IPS-18a (cell line): ENCODE data around the gene PCDHGA10.
"Not testable (repeated sequence)": the region's sequence is repeated elsewhere in the genome, so short reads cannot be mapped to it uniquely, and the experiment has no call there.

Experiments used
- H3K27ac ChIP-seq: one replicate; pipeline ENCODE4 v1.5.1; 2013; ENCODE audit warnings: low read length
- H3K27me3 ChIP-seq: one replicate; pipeline ENCODE4 v1.6.1; 2013; ENCODE audit warnings: mild to moderate bottlenecking, low read length; ENCODE audit not compliant: control insufficient read depth, insufficient read depth
- H3K36me3 ChIP-seq: one replicate; pipeline ENCODE4 v1.6.1; 2013; ENCODE audit warnings: low read depth, low read length; ENCODE audit not compliant: control insufficient read depth
- H3K4me1 ChIP-seq: one replicate; pipeline ENCODE4 v1.6.1; 2013; ENCODE audit warnings: low read depth, low read length; ENCODE audit not compliant: control insufficient read depth
- H3K4me3 ChIP-seq: one replicate; pipeline ENCODE4 v1.5.1; 2013; ENCODE audit warnings: low read length
- H3K9ac ChIP-seq: one replicate; pipeline ENCODE4 v1.6.1; 2013; ENCODE audit warnings: mild to moderate bottlenecking, low read length, moderate library complexity
- H3K9me3 ChIP-seq: one replicate; pipeline ENCODE4 v1.6.1; 2013; ENCODE audit warnings: low read depth, low read length; ENCODE audit not compliant: control insufficient read depth

Gene PCDHGA10

GRCh38 chr5:141412854-141413539 lies at the start of gene PCDHGA10:
Gene PCDHGA10 (plus strand): TSS chr5:141412987. CDS start chr5:141413176, 189 bp downstream.
- Histone ChIP-seq H3K4me3 (peak within 1 kb of the TSS; percentile 28), H3K27ac (no peak within 1 kb of the TSS), H3K9me3 (peaks cover 6% of the 10 kb centered on the region), H3K27me3 (peaks cover 11% of the 10 kb centered on the region), H3K9ac (peak within 1 kb of the TSS; percentile 17), H3K4me1 (no peaks in the 10 kb centered on the region), H3K36me3 (no peaks in the 10 kb centered on the region)

- Histone ChIP-seq H3K9ac (no peak within 1 kb of the TSS), H3K27ac (no peak within 1 kb of the TSS), H3K9me3 (peaks cover 35% of the 10 kb centered on the region), H3K4me1 (no peaks in the 10 kb centered on the region), H3K36me3 (no peaks in the 10 kb centered on the region), H3K27me3 (no peaks in the 10 kb centered on the region), H3K4me3 (no peak within 1 kb of the TSS)
These were observed 48.7 kb upstream of the PCDHGA10 start, which contains the start of gene PCDHGA5 for GRCh38 chr5:141363952-141364660. Gene PCDHGA5 (plus strand): TSS chr5:141364162. CDS start chr5:141364331, 169 bp downstream.

GRCh38 chr5:141366016-141366896 lies 46.5 kb upstream of the PCDHGA10 start:
- no peaks in the 10 kb centered on the region for H3K36me3 ChIP-seq

GRCh38 chr5:141369994-141370848 lies 42.6 kb upstream of the PCDHGA10 start, which contains the start of gene PCDHGB3:
Gene PCDHGB3 (plus strand): TSS chr5:141370242. CDS start chr5:141370395, 153 bp downstream.
- no peak within 1 kb of the TSS for H3K9ac ChIP-seq
- no peaks in the 10 kb centered on the region for H3K27me3 ChIP-seq
- H3K27ac ChIP-seq = no peak within 1 kb of the TSS
- H3K4me3 ChIP-seq = no peak within 1 kb of the TSS
- no peaks in the 10 kb centered on the region for H3K36me3 ChIP-seq
- no peaks in the 10 kb centered on the region for H3K4me1 ChIP-seq
- H3K9me3 ChIP-seq = peaks cover 26% of the 10 kb centered on the region

More at GRCh38 chr5:141366016-141366896, 46.5 kb upstream of the PCDHGA10 start:
- Histone ChIP-seq H3K4me1 (no peaks in the 10 kb centered on the region), H3K27ac (no peak overlapping the region), H3K9ac (no peak overlapping the region), H3K27me3 (no peaks in the 10 kb centered on the region), H3K9me3 (peaks cover 25% of the 10 kb centered on the region), H3K4me3 (no peak overlapping the region)

GRCh38 chr5:141371572-141372475 lies 41.0 kb upstream of the PCDHGA10 start:
- peaks cover 17% of the 10 kb centered on the region for H3K9me3 ChIP-seq
- H3K4me1 ChIP-seq = no peaks in the 10 kb centered on the region
- no peaks in the 10 kb centered on the region for H3K27me3 ChIP-seq
- no peaks in the 10 kb centered on the region for H3K36me3 ChIP-seq
- no peak overlapping the region for H3K4me3 ChIP-seq
- no peak overlapping the region for H3K27ac ChIP-seq
- H3K9ac ChIP-seq = no peak overlapping the region

- H3K36me3 ChIP-seq = no peaks in the 10 kb centered on the region
- H3K9me3 ChIP-seq = peaks cover 13% of the 10 kb centered on the region
- no peaks in the 10 kb centered on the region for H3K27me3 ChIP-seq
- H3K27ac ChIP-seq = no peak within 1 kb of the TSS
- no peak within 1 kb of the TSS for H3K4me3 ChIP-seq
- H3K4me1 ChIP-seq = no peaks in the 10 kb centered on the region
- H3K9ac ChIP-seq = no peak within 1 kb of the TSS
These were observed 39.0 kb upstream of the PCDHGA10 start, which contains the start of gene PCDHGA6 for GRCh38 chr5:141373673-141374317. Gene PCDHGA6 (plus strand): TSS chr5:141373891. CDS start chr5:141374084, 193 bp downstream.

GRCh38 chr5:141374627-141375026 lies 38.2 kb upstream of the PCDHGA10 start:
- Histone ChIP-seq H3K4me3 (no peak overlapping the region), H3K27me3 (no peaks in the 10 kb centered on the region), H3K9ac (no peak overlapping the region), H3K9me3 (peaks cover 13% of the 10 kb centered on the region), H3K4me1 (no peaks in the 10 kb centered on the region), H3K36me3 (no peaks in the 10 kb centered on the region), H3K27ac (no peak overlapping the region)

- not testable (repeated sequence) for H3K36me3 ChIP-seq, H3K4me1 ChIP-seq, H3K4me3 ChIP-seq, H3K27me3 ChIP-seq, H3K9ac ChIP-seq, H3K27ac ChIP-seq
- peaks cover 13% of the 10 kb centered on the region for H3K9me3 ChIP-seq
These were observed 37.2 kb upstream of the PCDHGA10 start for GRCh38 chr5:141375444-141376155.

- Histone ChIP-seq H3K9ac (no peak within 1 kb of the TSS), H3K36me3 (no peaks in the 10 kb centered on the region), H3K27ac (no peak within 1 kb of the TSS), H3K4me1 (no peaks in the 10 kb centered on the region), H3K27me3 (no peaks in the 10 kb centered on the region), H3K4me3 (no peak within 1 kb of the TSS), H3K9me3 (peaks cover 29% of the 10 kb centered on the region)
These were observed 30.1 kb upstream of the PCDHGA10 start, which contains the start of gene PCDHGA7 for GRCh38 chr5:141382469-141383294. Gene PCDHGA7 (plus strand): TSS chr5:141382742. CDS start chr5:141382900, 158 bp downstream.
